ENCODE measurements around the gene RAP1GAP. TPM values are rescaled to one million over a fixed set of nuclear protein-coding genes. Genes with fewer than 3 reads are reported as not detected.

RAP1GAP gene
- total RNA-seq, 3 donors from 2014 or later: 0.32 to 7.2 (median 6.0) TPM

DNA sequence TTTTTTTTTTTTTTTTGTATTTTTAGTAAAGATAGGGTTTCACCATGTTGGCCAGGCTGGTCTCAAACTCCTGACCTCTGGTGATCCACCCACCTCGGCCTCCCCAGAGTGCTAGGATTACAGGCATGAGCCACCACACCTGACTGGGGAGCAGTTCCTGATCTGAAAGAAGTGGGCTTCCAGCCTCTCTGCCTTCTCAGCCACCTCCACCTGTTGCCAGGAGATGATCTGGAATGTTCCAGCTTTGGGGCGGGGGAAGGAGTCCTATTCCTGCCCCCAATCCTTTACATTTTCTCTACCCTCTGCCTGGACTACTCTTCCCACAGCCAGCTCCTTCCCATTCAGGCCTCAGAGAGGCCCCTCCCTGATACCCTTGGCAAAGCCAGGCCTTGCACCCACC is 28.1 kb downstream of the RAP1GAP start:
- Histone ChIP-seq H3K4me1 (no peaks in the 10 kb centered on the region), H3K36me3 (no peaks in the 10 kb centered on the region), H3K27me3 (no peaks in the 10 kb centered on the region), H3K9me3 (no peaks in the 10 kb centered on the region), H3K27ac (no peak overlapping the region), H3K4me3 (no peak overlapping the region)
- intact Hi-C loops (cut with DNase I; ENCODE audit: low total_unique reads): no loop called here
- no peak for DNase-seq (ENCODE audit: low spot score in 2 of 2)
- TF ChIP-seq, protein P1, sequence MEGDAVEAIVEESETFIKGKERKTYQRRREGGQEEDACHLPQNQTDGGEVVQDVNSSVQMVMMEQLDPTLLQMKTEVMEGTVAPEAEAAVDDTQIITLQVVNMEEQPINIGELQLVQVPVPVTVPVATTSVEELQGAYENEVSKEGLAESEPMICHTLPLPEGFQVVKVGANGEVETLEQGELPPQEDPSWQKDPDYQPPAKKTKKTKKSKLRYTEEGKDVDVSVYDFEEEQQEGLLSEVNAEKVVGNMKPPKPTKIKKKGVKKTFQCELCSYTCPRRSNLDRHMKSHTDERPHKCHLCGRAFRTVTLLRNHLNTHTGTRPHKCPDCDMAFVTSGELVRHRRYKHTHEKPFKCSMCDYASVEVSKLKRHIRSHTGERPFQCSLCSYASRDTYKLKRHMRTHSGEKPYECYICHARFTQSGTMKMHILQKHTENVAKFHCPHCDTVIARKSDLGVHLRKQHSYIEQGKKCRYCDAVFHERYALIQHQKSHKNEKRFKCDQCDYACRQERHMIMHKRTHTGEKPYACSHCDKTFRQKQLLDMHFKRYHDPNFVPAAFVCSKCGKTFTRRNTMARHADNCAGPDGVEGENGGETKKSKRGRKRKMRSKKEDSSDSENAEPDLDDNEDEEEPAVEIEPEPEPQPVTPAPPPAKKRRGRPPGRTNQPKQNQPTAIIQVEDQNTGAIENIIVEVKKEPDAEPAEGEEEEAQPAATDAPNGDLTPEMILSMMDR (IDR thresholded peaks at IDR 0.05): no peak
- TF ChIP-seq POLR2A (IDR thresholded peaks at IDR 0.05) (no peak), POLR2AphosphoS5 (IDR thresholded peaks at IDR 0.05) (no peak)

- Histone ChIP-seq H3K36me3 (no peaks in the 10 kb centered on the region), H3K27me3 (no peaks in the 10 kb centered on the region), H3K9me3 (no peaks in the 10 kb centered on the region), H3K27ac (no peak overlapping the region), H3K4me3 (no peak overlapping the region), H3K4me1 (no peaks in the 10 kb centered on the region)
- intact Hi-C loops (cut with DNase I; ENCODE audit: low total_unique reads): no loop called here
- TF ChIP-seq, protein P1 (IDR thresholded peaks at IDR 0.05): no peak
- TF ChIP-seq POLR2AphosphoS5 (IDR thresholded peaks at IDR 0.05): no peak
- no peak for TF ChIP-seq POLR2A (IDR thresholded peaks at IDR 0.05)
- DNase-seq (ENCODE audit: low spot score in 2 of 2): no peak
These were observed 28.5 kb downstream of the RAP1GAP start for GRCh38 chr1:21640653-21641052.

DNA sequence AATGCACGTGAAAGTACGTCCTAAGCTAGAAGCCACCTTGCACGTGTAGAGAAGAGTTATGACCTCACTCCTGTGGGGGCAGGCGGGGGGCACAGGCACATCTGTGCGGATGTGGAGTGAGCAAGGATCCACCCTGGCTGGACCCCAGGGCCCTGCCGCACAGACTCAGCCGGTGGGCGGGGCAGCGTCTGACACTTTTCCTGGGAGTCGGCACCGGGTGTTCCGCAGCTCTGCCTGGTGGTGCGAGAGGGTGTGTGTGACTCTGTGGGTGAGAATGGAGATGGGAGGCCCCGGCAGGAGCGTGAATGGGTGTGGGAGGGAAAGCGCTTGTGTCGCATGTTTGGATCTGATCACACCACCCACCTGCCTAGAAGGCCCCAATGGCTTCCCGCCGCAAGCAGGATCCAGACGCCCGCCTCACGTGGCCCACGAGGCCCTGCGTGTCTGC is 29.5 kb downstream of the RAP1GAP start:
- H3K27ac ChIP-seq: peak overlapping the region; percentile 88 to 91
- DNase-seq (ENCODE audit: low spot score in 2 of 2): no peak

DNA sequence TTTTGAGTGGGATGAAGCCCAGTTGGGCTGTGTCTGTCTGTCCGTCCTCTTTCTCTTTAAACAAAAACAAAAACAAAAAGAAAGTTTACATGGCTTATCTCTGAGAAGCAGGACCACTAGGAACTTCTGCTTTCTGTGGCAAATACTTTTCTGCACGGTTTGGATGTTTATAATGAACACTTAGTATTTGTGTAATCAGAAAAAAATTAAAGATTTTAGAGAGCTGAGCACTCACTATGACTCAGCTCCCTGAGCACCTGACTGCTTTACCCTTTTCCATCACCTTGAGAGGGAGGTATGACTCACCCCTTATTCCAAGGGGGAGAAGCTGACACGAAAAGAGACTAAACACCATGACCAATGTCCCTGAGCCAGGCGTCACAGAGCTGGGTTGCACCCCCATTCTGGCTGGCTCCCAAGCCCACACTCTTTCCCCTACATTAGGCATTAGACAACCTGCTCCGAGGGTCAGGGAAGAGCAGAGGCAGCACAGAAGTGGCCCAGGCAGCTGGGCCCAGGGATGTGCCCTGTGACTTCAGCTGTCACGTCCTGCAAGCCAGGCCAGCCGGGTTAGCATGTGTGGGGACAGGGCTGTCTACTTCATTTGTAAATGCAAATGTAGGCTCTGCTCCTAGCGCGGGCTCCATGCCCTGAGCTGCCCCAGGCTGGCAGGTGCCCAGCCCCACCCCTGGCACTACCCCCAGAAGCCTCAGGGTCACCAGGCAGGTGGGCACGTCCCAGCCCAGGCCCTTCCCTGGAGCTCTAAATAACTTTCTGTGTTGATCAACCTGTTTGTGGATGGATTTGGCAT is 30.4 kb downstream of the RAP1GAP start:
- H3K4me3 ChIP-seq: no peak overlapping the region
- H3K36me3 ChIP-seq: no peaks in the 10 kb centered on the region
- H3K27me3 ChIP-seq: no peaks in the 10 kb centered on the region
- peak overlapping the region; percentile 88 to 91 for H3K27ac ChIP-seq
- DNase-seq (ENCODE audit: low spot score in 2 of 2): peak; percentile 67
- TF ChIP-seq, protein P1 (IDR thresholded peaks at IDR 0.05): no peak
- TF ChIP-seq POLR2A (IDR thresholded peaks at IDR 0.05): no peak
- peak in 1 of 3 donors; percentile 40 for TF ChIP-seq POLR2AphosphoS5 (IDR thresholded peaks at IDR 0.05)
- H3K4me1 ChIP-seq: no peaks in the 10 kb centered on the region
- H3K9me3 ChIP-seq: no peaks in the 10 kb centered on the region
- intact Hi-C loops (cut with DNase I; ENCODE audit: low total_unique reads): no loop called here

More for the DNA sequence above, 29.5 kb downstream of the RAP1GAP start:
- TF ChIP-seq, protein P1 (IDR thresholded peaks at IDR 0.05): no peak
- TF ChIP-seq POLR2AphosphoS5 (IDR thresholded peaks at IDR 0.05) (no peak), POLR2A (IDR thresholded peaks at IDR 0.05) (no peak)
- no peaks in the 10 kb centered on the region for H3K27me3 ChIP-seq
- H3K4me1 ChIP-seq: no peaks in the 10 kb centered on the region
- intact Hi-C loops (cut with DNase I; ENCODE audit: low total_unique reads): no loop called here
- no peaks in the 10 kb centered on the region for H3K36me3 ChIP-seq
- no peak overlapping the region for H3K4me3 ChIP-seq
- no peaks in the 10 kb centered on the region for H3K9me3 ChIP-seq

DNA sequence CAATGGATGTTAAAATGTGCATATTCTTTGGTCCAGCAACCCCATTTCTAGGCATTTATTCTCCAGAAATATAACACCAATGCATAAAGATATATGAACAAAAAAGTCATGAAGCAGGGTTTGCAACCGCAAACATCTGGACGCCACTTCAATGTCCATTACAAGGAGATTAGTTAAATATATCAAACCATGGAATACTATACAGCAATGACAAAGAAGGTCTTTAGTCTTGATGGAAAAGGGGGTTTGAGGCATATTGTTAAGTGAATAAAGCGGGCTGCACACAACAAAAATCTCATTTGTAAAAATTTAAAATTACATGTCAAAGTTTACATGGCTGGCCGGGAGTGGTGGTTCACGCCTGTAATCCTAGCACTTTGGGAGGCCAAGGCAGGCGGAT is 31.6 kb downstream of the RAP1GAP start:
- peaks cover 0 to 9% of the 10 kb centered on the region in 2 donors for H3K4me1 ChIP-seq
- no peaks in the 10 kb centered on the region for H3K27me3 ChIP-seq
- intact Hi-C loops (cut with DNase I; ENCODE audit: low total_unique reads): no loop called here
- no peak overlapping the region for H3K27ac ChIP-seq
- no peaks in the 10 kb centered on the region for H3K36me3 ChIP-seq
- TF ChIP-seq POLR2AphosphoS5 (IDR thresholded peaks at IDR 0.05) (no peak), POLR2A (IDR thresholded peaks at IDR 0.05) (no peak)
- TF ChIP-seq, protein P1 (IDR thresholded peaks at IDR 0.05): no peak
- H3K9me3 ChIP-seq: no peaks in the 10 kb centered on the region
- no peak overlapping the region for H3K4me3 ChIP-seq
- no peak for DNase-seq (ENCODE audit: low spot score in 2 of 2)
